GM23248 (cell line): ENCODE data around the gene SEMA3B. TPM values are rescaled to one million over a fixed set of nuclear protein-coding genes. Genes with fewer than 3 reads are reported as not detected.

Source experiments
- DNase-seq: peaks from one replicate; pipeline ENCODE4 v3.0.0-alpha.2; 2015
- H2AFZ ChIP-seq: fragments of 200-600 bp; sonication (generic); 2 replicates; pipeline ENCODE4 v1.6.1; 2016; ENCODE audit warnings: antibody characterized with exemption
- H3F3A ChIP-seq: fragments of 200-600 bp; sonication (generic); 2 replicates; pipeline ENCODE4 v1.6.1; 2016; ENCODE audit warnings: mild to moderate bottlenecking, antibody characterized with exemption, mixed run types; ENCODE audit not compliant: insufficient read depth
- H3K27ac ChIP-seq: fragments of 200-600 bp; sonication (generic); 2 replicates; pipeline ENCODE4 v1.5.1; 2016; ENCODE audit warnings: mild to moderate bottlenecking
- H3K27me3 ChIP-seq: fragments of 200-600 bp; sonication (generic); replicated peaks from 2 replicates; pipeline ENCODE4 v1.6.1; 2016; ENCODE audit warnings: mild to moderate bottlenecking; ENCODE audit not compliant: insufficient read depth
- H3K36me3 ChIP-seq: fragments of 200-600 bp; sonication (generic); 2 replicates; pipeline ENCODE4 v1.6.1; 2016; ENCODE audit warnings: low read depth, mild to moderate bottlenecking
- H3K4me1 ChIP-seq: fragments of 200-600 bp; sonication (generic); 2 replicates; pipeline ENCODE4 v1.6.1; 2016; ENCODE audit warnings: mild to moderate bottlenecking; ENCODE audit not compliant: insufficient read depth
- H3K4me2 ChIP-seq: fragments of 200-600 bp; sonication (generic); one replicate; pipeline ENCODE4 v1.6.1; 2016; ENCODE audit warnings: mild to moderate bottlenecking; ENCODE audit not compliant: unreplicated experiment
- H3K4me3 ChIP-seq: fragments of 200-600 bp; sonication (generic); 2 replicates; pipeline ENCODE4 v1.5.1; 2016; ENCODE audit warnings: mild to moderate bottlenecking
- H3K79me2 ChIP-seq: fragments of 200-600 bp; sonication (generic); 2 replicates; pipeline ENCODE4 v1.6.1; 2016; ENCODE audit warnings: mild to moderate bottlenecking; ENCODE audit not compliant: insufficient read depth
- H3K9ac ChIP-seq: fragments of 200-600 bp; sonication (generic); 2 replicates; pipeline ENCODE4 v1.6.1; 2016; ENCODE audit warnings: mild to moderate bottlenecking
- H3K9me2 ChIP-seq: fragments of 200-600 bp; sonication (generic); 2 replicates; pipeline ENCODE4 v1.6.1; 2016; ENCODE audit warnings: mixed run types, mild to moderate bottlenecking, moderate library complexity; ENCODE audit not compliant: insufficient read depth
- H3K9me3 ChIP-seq: fragments of 200-600 bp; sonication (generic); one replicate; pipeline ENCODE4 v1.6.1; 2017; ENCODE audit warnings: low read depth
- H4K20me1 ChIP-seq: fragments of 200-600 bp; sonication (generic); 2 replicates; pipeline ENCODE4 v1.6.0; 2016; ENCODE audit not compliant: insufficient read depth
- EZH2 ChIP-seq: fragments of 200-600 bp; sonication (generic); IDR thresholded peaks from 2 replicates; pipeline ENCODE4 v1.6.1; 2018; ENCODE audit warnings: antibody characterized with exemption, mild to moderate bottlenecking; ENCODE audit not compliant: insufficient read depth, poor library complexity, severe bottlenecking
- EZH2phosphoT487 ChIP-seq: fragments of 200-600 bp; sonication (generic); IDR thresholded peaks from 2 replicates; pipeline ENCODE4 v1.6.1; 2018; ENCODE audit warnings: antibody characterized with exemption, moderate library complexity, mild to moderate bottlenecking, low read depth; ENCODE audit not compliant: insufficient read depth
- WGBS, 2 experiments: methylation state at CpG; one replicate each; pipeline ENCODE4 v1.1.6; 2015 to 2017; ENCODE audit warnings: low lambda C conversion rate in 2 of 2, low coverage in 1 of 2; ENCODE audit errors: missing lambda C conversion rate in 2 of 2; 5-methylcytosine and 5-hydroxymethylcytosine counted together
- in situ Hi-C: fragments of 300-500 bp; cut with MboI; formaldehyde crosslinking; loops from 2 replicates; pipeline ENCODE4 v1.15.0; 2020
- polyA plus RNA-seq: library from polyadenylated mRNA; unstranded; fragments of >200 nt; fragmentation: Nextera tagmentation; extraction: Ambion mirVana; gene quantifications from 2 replicates; pipeline ENCODE4 v1.2.1, GENCODE V29; 2016
- total RNA-seq: library from RNA; depleted of rRNA; stranded (reverse); fragments of >200 nt; shearing (Covaris generic); gene quantifications from 2 replicates; pipeline ENCODE4 v1.2.3, GENCODE V29; 2014

SEMA3B gene
- total and polyA plus RNA-seq, 2 experiments from 2014 or later, result 7.6 to 8.8 TPM

DNA sequence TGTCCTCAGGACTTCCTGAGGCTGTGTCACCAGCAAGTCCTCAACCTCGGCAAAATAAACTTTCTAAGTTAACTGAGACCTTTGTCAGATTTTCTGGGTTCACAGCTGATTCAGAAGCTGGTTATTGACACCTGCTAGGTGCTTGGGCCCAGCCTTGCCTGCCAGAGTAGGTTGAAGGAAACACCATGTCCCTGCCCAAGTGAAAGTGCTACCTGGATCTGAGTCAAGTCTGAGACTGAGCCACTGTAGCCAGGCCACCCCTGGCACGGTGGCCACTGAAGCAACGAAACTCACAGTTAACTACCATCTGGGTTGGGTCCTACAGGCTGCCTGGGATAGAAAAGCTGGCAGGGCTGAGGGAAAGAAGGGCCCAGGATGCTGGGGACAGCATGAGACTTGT is 45.4 kb downstream of the SEMA3B start:
- Histone ChIP-seq H3K79me2 (peaks cover 14% of the 10 kb centered on the region), H3K9ac (no peak overlapping the region), H2AFZ (no peak overlapping the region), H3K27me3 (no peaks in the 10 kb centered on the region), H3K27ac (no peak overlapping the region), H4K20me1 (no peaks in the 10 kb centered on the region), H3F3A (peaks cover 14% of the 10 kb centered on the region; the same call in 1 of the 2 replicates), H3K4me1 (no peaks in the 10 kb centered on the region), H3K9me3 (no peaks in the 10 kb centered on the region), H3K4me3 (no peak overlapping the region), H3K9me2 (no peaks in the 10 kb centered on the region), H3K36me3 (no peaks in the 10 kb centered on the region), H3K4me2 (no peak overlapping the region)
- WGBS, 2 experiments, result 43 to 49% methylated on average over 3 of the region's 3 CpGs
- in situ Hi-C loops, result no loop called here
- DNase-seq, result no peak
- TF ChIP-seq EZH2phosphoT487 (no peak), EZH2 (no peak)

DNA sequence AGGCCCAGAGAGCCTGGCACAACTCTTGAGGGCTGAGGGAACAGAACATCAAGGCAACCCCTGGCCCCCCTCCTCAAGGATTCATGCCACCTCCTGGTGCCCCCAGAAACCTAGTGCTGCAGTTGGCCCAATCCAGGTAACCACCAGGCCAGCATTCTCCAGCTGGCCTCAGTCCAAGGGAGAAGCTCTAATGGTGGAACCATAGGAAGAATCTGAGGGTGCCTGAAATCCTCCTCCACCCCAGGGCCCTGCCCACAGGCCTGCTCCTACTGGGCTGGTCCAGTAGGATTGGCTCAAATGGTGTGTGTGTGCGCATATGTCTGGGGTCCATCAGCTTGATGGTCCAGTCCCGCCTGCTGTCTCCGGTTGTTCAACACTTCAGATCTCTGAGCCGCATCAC is 45.9 kb downstream of the SEMA3B start:
- in situ Hi-C loops, result no loop called here
- no peak for DNase-seq
- Histone ChIP-seq H3K9ac (no peak overlapping the region), H2AFZ (no peak overlapping the region), H3K9me2 (no peaks in the 10 kb centered on the region), H3K27ac (no peak overlapping the region), H3K27me3 (no peaks in the 10 kb centered on the region), H3K79me2 (peaks cover 18% of the 10 kb centered on the region), H3K4me3 (no peak overlapping the region), H4K20me1 (no peaks in the 10 kb centered on the region), H3K4me2 (no peak overlapping the region), H3K36me3 (no peaks in the 10 kb centered on the region), H3K9me3 (no peaks in the 10 kb centered on the region), H3K4me1 (no peaks in the 10 kb centered on the region), H3F3A (peaks cover 14% of the 10 kb centered on the region; the same call in 1 of the 2 replicates)
- no peak for TF ChIP-seq EZH2
- no peak for TF ChIP-seq EZH2phosphoT487
- WGBS, 2 experiments, result 97 to 100% methylated on average over 4 of the region's 4 CpGs

- TF ChIP-seq EZH2 (no peak), EZH2phosphoT487 (no peak)
- H3K4me1 ChIP-seq, result peaks cover 6% of the 10 kb centered on the region; the same call in 1 of the 2 replicates
- peaks cover 14% of the 10 kb centered on the region; the same call in 1 of the 2 replicates for H3F3A ChIP-seq
- H3K36me3 ChIP-seq, result no peaks in the 10 kb centered on the region
- WGBS, 2 experiments, result 93 to 94% methylated on average over 9 of the region's 9 CpGs
- no peaks in the 10 kb centered on the region for H3K9me3 ChIP-seq
- H3K27me3 ChIP-seq, result no peaks in the 10 kb centered on the region
- no peaks in the 10 kb centered on the region for H3K9me2 ChIP-seq
- H3K4me2 ChIP-seq, result no peak overlapping the region
- H4K20me1 ChIP-seq, result no peaks in the 10 kb centered on the region
- H3K4me3 ChIP-seq, result no peak overlapping the region
- H2AFZ ChIP-seq, result no peak overlapping the region
- H3K9ac ChIP-seq, result no peak overlapping the region
- peaks cover 27% of the 10 kb centered on the region for H3K79me2 ChIP-seq
- no peak for DNase-seq
- in situ Hi-C loops, result no loop called here
- no peak overlapping the region for H3K27ac ChIP-seq
Observed at GRCh38 chr3:50316657-50317242, 47.8 kb downstream of the SEMA3B start.

DNA sequence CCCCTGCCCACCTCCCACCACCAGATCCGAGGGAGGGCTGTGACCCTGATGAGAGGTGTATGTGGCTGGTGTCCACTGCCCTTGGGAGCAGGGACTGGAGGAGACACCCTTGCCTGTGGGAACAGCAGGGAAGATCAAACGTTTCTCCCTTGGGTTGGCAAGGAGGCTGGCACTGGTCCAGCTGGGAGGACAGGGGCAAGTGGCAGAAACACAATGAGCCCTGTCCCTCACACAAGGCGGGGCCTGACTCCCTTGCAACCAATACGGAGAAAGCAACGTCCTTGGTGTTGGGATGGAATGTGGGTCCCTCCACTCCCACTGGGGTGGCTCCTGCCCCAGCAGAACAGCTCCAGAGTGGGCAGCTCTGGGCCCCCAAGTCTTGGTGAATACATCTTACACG is 48.4 kb downstream of the SEMA3B start:
- no peak for TF ChIP-seq EZH2
- no peak for TF ChIP-seq EZH2phosphoT487
- Histone ChIP-seq H3K9me3 (no peaks in the 10 kb centered on the region), H3K4me1 (peaks cover 11% of the 10 kb centered on the region; the same call in 1 of the 2 replicates), H3F3A (peaks cover 14% of the 10 kb centered on the region; the same call in 1 of the 2 replicates), H3K4me2 (no peak overlapping the region), H3K9me2 (no peaks in the 10 kb centered on the region), H2AFZ (no peak overlapping the region), H3K4me3 (no peak overlapping the region), H3K27ac (no peak overlapping the region), H3K79me2 (peaks cover 27% of the 10 kb centered on the region), H3K9ac (no peak overlapping the region), H3K36me3 (no peaks in the 10 kb centered on the region), H4K20me1 (no peaks in the 10 kb centered on the region), H3K27me3 (no peaks in the 10 kb centered on the region)
- DNase-seq, result no peak
- in situ Hi-C loops, result no loop called here
- WGBS, 2 experiments, result 72 to 77% methylated on average over 6 of the region's 6 CpGs
